Ascending aorta (tissue), 2 donors: ENCODE results near the gene RASGEF1B. TPM values are rescaled to one million over a fixed set of nuclear protein-coding genes. Genes with fewer than 3 reads are reported as not detected.

ENCODE experiments used
- DNase-seq, 2 donors: peaks; one replicate each; pipeline ENCODE4 v3.0.0-alpha.2; 2019; ENCODE audit warnings: low spot score in 2 of 2
- H3K27ac ChIP-seq, 2 donors: fragments of 200-600 bp; sonication (generic); one replicate each; pipeline ENCODE4 v1.5.1; 2016 to 2017; ENCODE audit warnings: mild to moderate bottlenecking in 1 of 2
- H3K27me3 ChIP-seq: fragments of 200-600 bp; sonication (generic); one replicate; pipeline ENCODE4 v1.5.1; 2017
- H3K36me3 ChIP-seq, 2 donors: fragments of 200-600 bp; sonication (generic); one replicate each; pipeline ENCODE4 v1.5.1; 2016
- H3K4me1 ChIP-seq, 2 donors: fragments of 200-600 bp; sonication (generic); one replicate each; pipeline ENCODE4 v1.5.1; 2016 to 2017; ENCODE audit warnings: mild to moderate bottlenecking in 1 of 2
- H3K4me3 ChIP-seq, 2 donors: fragments of 200-600 bp; sonication (generic); one replicate each; pipeline ENCODE4 v1.5.1; 2016 to 2017; ENCODE audit warnings: mild to moderate bottlenecking in 1 of 2
- H3K9me3 ChIP-seq, 2 donors: fragments of 200-600 bp; sonication (generic); one replicate each; pipeline ENCODE4 v1.5.1; 2016
- intact Hi-C: fragments of 100-400 bp; cut with DNase I; formaldehyde crosslinking; loops from one replicate; pipeline ENCODE4 v1.15.1; 2023
- total RNA-seq: library from RNA; depleted of rRNA; stranded (reverse); fragments of >200 nt; gene quantifications from one replicate; pipeline ENCODE4 v1.1.0, GENCODE V29; 2016
- TF ChIP-seq, protein P1 (sequence below), 3 experiments: fragments of 200-600 bp in 2 of 3; fragments of 450-650 bp in 1 of 3; sonication (generic) in 2 of 3; IDR thresholded peaks; one replicate each; pipeline ENCODE4 v1.5.1; 2016 to 2019; ENCODE audit warnings: antibody characterized with exemption in 3 of 3, mild to moderate bottlenecking in 1 of 3, moderate library complexity in 1 of 3

RASGEF1B gene
- total RNA-seq, 1 donor from 2014 or later, result 8.4 TPM

DNA sequence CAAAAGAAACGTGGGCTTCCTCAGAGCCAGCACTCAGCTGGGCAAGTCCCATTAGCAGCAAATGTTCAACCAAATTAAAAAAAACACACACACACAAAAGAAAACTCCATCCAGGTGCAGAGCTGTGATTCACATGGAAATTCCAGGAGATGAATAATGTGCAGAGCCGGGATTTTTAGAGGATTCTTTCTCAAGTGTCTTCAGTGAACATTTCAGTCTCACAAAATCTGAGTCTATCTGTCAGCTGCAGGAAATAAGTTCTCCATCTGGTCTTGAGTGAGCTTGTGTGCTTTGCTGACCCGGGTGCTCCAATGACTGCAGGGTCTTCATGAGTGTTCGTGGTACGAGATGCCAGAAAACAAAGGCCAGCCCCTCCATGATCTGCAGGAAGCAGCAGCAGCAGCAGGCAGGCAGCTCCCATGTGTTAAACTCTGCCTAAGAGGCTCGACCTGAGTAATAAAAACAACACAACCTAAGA, 44.3 kb downstream of the RASGEF1B start:
- Histone ChIP-seq H3K4me1 (no peaks in the 10 kb centered on the region), H3K27me3 (no peaks in the 10 kb centered on the region), H3K36me3 (peaks cover 17 to 26% of the 10 kb centered on the region in 2 donors), H3K9me3 (no peaks in the 10 kb centered on the region), H3K27ac (no peak overlapping the region), H3K4me3 (no peak overlapping the region)
- TF ChIP-seq, protein P1, sequence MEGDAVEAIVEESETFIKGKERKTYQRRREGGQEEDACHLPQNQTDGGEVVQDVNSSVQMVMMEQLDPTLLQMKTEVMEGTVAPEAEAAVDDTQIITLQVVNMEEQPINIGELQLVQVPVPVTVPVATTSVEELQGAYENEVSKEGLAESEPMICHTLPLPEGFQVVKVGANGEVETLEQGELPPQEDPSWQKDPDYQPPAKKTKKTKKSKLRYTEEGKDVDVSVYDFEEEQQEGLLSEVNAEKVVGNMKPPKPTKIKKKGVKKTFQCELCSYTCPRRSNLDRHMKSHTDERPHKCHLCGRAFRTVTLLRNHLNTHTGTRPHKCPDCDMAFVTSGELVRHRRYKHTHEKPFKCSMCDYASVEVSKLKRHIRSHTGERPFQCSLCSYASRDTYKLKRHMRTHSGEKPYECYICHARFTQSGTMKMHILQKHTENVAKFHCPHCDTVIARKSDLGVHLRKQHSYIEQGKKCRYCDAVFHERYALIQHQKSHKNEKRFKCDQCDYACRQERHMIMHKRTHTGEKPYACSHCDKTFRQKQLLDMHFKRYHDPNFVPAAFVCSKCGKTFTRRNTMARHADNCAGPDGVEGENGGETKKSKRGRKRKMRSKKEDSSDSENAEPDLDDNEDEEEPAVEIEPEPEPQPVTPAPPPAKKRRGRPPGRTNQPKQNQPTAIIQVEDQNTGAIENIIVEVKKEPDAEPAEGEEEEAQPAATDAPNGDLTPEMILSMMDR (IDR thresholded peaks at IDR 0.05), result no peak
- intact Hi-C loops, result no loop called here
- no peak for DNase-seq

DNA sequence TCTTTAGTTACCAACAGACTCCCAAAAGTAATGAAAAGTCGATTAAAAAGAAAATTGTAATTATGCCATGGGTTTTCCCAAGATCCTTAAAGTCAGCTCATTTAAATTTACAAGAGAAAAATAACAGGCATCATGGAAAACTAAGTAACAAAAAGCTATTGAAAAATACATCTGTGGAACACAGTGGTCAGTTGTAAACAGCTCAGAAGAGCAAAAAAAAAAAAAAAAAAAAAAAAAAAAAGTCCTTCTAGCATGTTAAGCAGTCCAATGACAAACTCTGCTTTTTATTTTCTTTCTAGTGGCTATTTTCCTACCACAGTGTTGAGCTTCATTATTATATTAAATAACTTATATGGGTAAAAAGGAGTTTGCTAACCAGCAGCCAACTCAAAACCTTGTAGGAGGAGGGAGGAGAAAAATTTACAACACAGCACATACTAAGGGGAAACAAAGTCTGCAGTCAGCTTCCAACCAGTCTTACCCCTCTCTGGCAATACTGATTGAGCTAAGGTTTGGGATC, 44.9 kb downstream of the RASGEF1B start:
- H3K9me3 ChIP-seq, result no peaks in the 10 kb centered on the region
- no peaks in the 10 kb centered on the region for H3K4me1 ChIP-seq
- TF ChIP-seq, protein P1 (IDR thresholded peaks at IDR 0.05), result no peak
- no peak overlapping the region for H3K27ac ChIP-seq
- intact Hi-C loops, result no loop called here
- H3K4me3 ChIP-seq, result no peak overlapping the region
- H3K27me3 ChIP-seq, result no peaks in the 10 kb centered on the region
- no peak for DNase-seq
- H3K36me3 ChIP-seq, result peaks cover 17 to 20% of the 10 kb centered on the region in 2 donors

DNA sequence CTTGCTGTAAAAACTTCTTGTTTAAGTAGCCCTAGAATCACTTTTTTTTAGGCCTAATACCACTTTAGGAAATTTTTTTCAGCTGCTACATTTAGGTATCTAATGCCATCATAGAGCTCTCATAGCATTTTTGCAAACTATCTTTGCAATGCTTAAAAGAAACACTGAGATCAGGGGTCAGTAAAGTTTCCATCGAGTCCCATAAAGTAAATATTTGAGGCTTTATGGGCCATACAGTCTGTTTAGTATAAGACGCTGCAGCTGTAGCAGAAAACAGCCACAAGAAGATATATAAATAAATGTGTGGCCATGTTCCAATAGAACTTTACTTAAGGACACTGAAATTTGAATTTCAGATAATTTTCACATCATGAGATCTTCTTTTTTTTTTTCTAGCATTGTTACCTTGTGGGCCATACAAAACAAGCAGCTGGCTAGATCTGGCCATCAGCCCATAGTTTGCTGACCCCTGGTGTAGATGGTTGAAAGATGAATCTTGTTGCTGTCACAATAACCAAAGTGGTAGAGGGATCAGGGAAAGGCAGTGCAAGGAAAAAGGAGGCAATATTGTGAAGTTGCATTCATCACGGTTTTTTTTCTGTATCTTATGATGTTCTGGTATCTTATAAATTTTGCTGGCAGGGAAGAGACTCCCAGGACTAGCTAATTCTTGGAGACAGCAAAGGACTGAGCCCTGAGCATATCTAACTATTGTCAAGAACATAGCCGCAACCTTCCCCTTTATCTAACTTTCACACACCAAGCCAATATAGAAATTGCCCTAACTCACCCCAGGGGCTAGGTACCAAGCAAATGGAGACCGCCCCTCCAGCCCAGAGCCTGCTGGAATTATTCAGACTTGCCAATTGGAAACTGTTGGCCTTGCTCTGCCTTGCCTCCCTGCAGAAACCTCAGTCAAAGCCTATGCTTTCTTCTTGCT, 46.6 kb downstream of the RASGEF1B start:
- intact Hi-C loops, result no loop called here
- Histone ChIP-seq H3K4me1 (no peaks in the 10 kb centered on the region), H3K9me3 (no peaks in the 10 kb centered on the region), H3K27ac (no peak overlapping the region), H3K4me3 (no peak overlapping the region), H3K36me3 (peaks cover 7 to 9% of the 10 kb centered on the region in 2 donors), H3K27me3 (no peaks in the 10 kb centered on the region)
- TF ChIP-seq, protein P1 (IDR thresholded peaks at IDR 0.05), result no peak
- DNase-seq, result no peak

DNA sequence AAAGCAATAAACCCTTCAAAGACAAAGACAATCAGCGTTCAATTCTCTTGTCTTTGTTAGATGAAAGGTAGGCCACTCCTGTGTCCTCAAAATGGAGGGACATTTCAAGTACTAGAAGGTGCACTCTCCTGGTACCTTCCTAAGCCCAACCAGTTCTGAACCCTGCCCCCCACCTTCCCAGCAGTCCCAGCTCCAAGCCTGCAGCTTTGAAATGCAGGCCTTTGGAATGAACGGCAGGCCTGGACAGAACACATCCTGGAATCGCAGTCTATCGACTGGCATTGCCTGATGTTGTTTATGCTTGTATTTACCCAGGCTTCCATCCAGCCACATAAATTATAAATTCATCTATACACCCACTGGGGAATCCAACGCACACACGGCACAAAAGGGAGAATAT, 47.4 kb downstream of the RASGEF1B start:
- intact Hi-C loops, result no loop called here
- no peak overlapping the region for H3K4me3 ChIP-seq
- DNase-seq, result no peak
- no peaks in the 10 kb centered on the region for H3K4me1 ChIP-seq
- H3K27me3 ChIP-seq, result no peaks in the 10 kb centered on the region
- H3K36me3 ChIP-seq, result peaks cover 0 to 4% of the 10 kb centered on the region in 2 donors
- H3K9me3 ChIP-seq, result no peaks in the 10 kb centered on the region
- no peak overlapping the region for H3K27ac ChIP-seq
- TF ChIP-seq, protein P1 (IDR thresholded peaks at IDR 0.05), result no peak

DNA sequence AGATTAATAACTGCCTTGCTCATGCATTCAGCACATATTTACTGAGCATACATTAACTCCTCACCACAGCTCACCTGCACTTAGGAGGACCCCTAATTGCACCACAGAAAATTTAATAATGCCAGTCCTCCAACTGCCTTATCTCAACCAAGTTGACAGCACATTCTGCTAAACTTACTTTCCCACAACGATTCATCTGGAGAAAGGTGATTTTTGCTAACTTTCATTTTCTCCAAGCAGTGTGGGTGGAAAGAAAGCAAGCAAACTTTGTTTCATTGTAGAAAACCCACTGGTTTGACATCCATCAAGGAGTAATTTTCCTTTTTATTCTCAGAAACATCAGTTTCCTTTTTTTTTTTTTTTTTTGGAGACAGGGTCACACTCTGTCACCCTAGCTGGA, 49.1 kb downstream of the RASGEF1B start:
- H3K27ac ChIP-seq, result no peak overlapping the region
- TF ChIP-seq, protein P1 (IDR thresholded peaks at IDR 0.05), result no peak
- intact Hi-C loops, result no loop called here
- no peak for DNase-seq
- peaks cover 0 to 3% of the 10 kb centered on the region in 2 donors for H3K36me3 ChIP-seq
- no peaks in the 10 kb centered on the region for H3K27me3 ChIP-seq
- no peaks in the 10 kb centered on the region for H3K9me3 ChIP-seq
- no peaks in the 10 kb centered on the region for H3K4me1 ChIP-seq
- H3K4me3 ChIP-seq, result no peak overlapping the region
